ENCODE results near the gene MEPCE.

DNA sequence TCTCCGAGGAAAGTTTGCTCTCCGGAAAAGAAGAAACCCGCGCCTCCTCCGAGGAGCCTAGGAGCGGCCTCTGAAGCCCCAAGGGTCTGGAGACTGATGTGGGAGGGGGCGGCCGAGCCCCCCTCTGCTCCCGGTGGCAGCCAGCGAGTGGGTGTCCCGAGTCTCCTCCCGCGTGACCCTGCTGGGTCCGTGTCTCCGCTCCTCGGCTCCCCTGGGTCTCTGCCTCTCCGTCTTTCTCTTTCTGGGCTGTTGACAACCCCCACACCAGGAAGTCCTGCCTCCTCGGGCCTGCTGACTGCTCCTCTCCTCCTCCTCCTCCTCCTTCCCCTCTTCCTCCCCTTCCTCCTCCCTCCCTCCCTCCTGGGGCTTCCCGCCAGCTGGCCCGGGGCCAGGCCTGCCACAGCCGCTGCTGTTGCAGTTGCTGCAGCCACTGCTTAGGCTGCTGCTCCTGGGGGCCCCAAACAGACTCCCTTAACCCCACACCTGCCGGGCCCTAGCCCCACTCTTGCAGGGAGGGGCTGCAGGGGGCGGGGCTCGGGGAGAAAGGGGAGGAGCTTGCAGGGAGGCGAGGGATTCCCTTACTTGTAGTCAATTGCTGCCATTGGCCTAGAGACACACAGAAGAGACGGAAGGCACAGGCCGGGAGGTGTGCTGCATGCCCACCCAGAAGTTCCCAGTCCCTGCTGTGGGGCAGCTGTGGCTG is 49.5 kb downstream of the MEPCE start, which contains the start of gene TSC22D4:
- TF ChIP-seq, protein P1, sequence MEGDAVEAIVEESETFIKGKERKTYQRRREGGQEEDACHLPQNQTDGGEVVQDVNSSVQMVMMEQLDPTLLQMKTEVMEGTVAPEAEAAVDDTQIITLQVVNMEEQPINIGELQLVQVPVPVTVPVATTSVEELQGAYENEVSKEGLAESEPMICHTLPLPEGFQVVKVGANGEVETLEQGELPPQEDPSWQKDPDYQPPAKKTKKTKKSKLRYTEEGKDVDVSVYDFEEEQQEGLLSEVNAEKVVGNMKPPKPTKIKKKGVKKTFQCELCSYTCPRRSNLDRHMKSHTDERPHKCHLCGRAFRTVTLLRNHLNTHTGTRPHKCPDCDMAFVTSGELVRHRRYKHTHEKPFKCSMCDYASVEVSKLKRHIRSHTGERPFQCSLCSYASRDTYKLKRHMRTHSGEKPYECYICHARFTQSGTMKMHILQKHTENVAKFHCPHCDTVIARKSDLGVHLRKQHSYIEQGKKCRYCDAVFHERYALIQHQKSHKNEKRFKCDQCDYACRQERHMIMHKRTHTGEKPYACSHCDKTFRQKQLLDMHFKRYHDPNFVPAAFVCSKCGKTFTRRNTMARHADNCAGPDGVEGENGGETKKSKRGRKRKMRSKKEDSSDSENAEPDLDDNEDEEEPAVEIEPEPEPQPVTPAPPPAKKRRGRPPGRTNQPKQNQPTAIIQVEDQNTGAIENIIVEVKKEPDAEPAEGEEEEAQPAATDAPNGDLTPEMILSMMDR (conservative IDR thresholded peaks at IDR 0.05 in 1 of 2, IDR thresholded peaks at IDR 0.05 in 1 of 2; ENCODE audit: low read depth in 1 of 2, low read length in 2 of 2), result no peak
- TF ChIP-seq EZH2 (IDR thresholded peaks at IDR 0.05; ENCODE audit: low read length, missing control alignments), result no peak

All from fibroblast of lung (primary cell).